Caco-2 (cell line): ENCODE results near the gene PIP4K2A. TPM values are rescaled to one million over a fixed set of nuclear protein-coding genes. Genes with fewer than 3 reads are reported as not detected.

Experiments
- BruUV-seq: library from RNA; stranded (reverse); fragments of 400-500 nt; replicated peaks from 2 replicates; lab custom pipeline; 2021; lab: Mats Ljungman, UMichigan
- CTCF ChIA-PET: fragments of 300-600 bp; sonication (Branson Sonifier 250); formaldehyde crosslinking; loops from one replicate; lab custom pipeline; 2022; ENCODE audit warnings: antibody characterized with exemption; lab: Charles Lee
- POLR2A ChIA-PET: fragments of 300-600 bp; sonication (Branson Sonifier 250); formaldehyde crosslinking; loops from one replicate; lab custom pipeline; 2022; ENCODE audit warnings: antibody characterized with exemption; lab: Charles Lee
- DNase-seq, 2 experiments: peaks; one replicate each; pipeline versions ENCODE4 v3.0.0 to v3.0.0-alpha.2; 2020 to 2022
- H3K27me3 ChIP-seq: replicated peaks from 2 replicates; pipeline ENCODE4 v1.6.0; 2011; ENCODE audit warnings: low read length; ENCODE audit not compliant: control insufficient read depth, insufficient read depth
- H3K36me3 ChIP-seq: 2 replicates; pipeline ENCODE4 v1.5.1; 2011; ENCODE audit warnings: low read length; ENCODE audit not compliant: control insufficient read depth, insufficient read depth
- H3K4me1 ChIP-seq: fragments of 250-450 bp; sonication (Bioruptor Pico); 2 replicates; pipeline ENCODE4 v1.5.1; 2020; ENCODE audit warnings: mild to moderate bottlenecking
- H3K4me3 ChIP-seq: 2 replicates; pipeline ENCODE4 v1.5.1; 2011; ENCODE audit warnings: low read depth, mild to moderate bottlenecking, control low read depth, low read length
- H3K9me3 ChIP-seq: fragments of 250-450 bp; sonication (Bioruptor Pico); 2 replicates; pipeline ENCODE4 v1.5.1; 2020; ENCODE audit warnings: mild to moderate bottlenecking, moderate library complexity
- H3K27ac Mint-ChIP-seq: one replicate; pipeline ENCODE4 v1.8.0; 2022; ENCODE audit warnings: mixed read lengths; ENCODE audit not compliant: unreplicated experiment
- H3K27me3 Mint-ChIP-seq: one replicate; pipeline ENCODE4 v1.8.0; 2022; ENCODE audit warnings: mixed read lengths; ENCODE audit not compliant: insufficient read depth, unreplicated experiment
- H3K36me3 Mint-ChIP-seq: one replicate; pipeline ENCODE4 v1.8.0; 2022; ENCODE audit warnings: mild to moderate bottlenecking, mixed read lengths; ENCODE audit not compliant: insufficient read depth, unreplicated experiment
- H3K4me1 Mint-ChIP-seq: one replicate; pipeline ENCODE4 v1.8.0; 2022; ENCODE audit warnings: low read depth, mixed read lengths; ENCODE audit not compliant: unreplicated experiment
- H3K4me3 Mint-ChIP-seq: one replicate; pipeline ENCODE4 v1.8.0; 2022; ENCODE audit warnings: mild to moderate bottlenecking, moderate library complexity, mixed read lengths; ENCODE audit not compliant: unreplicated experiment
- H3K9me3 Mint-ChIP-seq: one replicate; pipeline ENCODE4 v1.8.0; 2022; ENCODE audit warnings: mixed read lengths; ENCODE audit not compliant: unreplicated experiment
- CTCF ChIP-seq, 2 experiments: fragments of 200-600 bp in 1 of 2; IDR thresholded peaks; 1 replicate in 1 of 2; 2 replicates in 1 of 2; pipeline versions ENCODE4 v1.5.1 to v1.8.0; 2011 to 2022; ENCODE audit warnings: antibody characterized with exemption in 1 of 2, control low read depth in 1 of 2, inconsistent platforms in 1 of 2, low read depth in 1 of 2, low read length in 1 of 2, mild to moderate bottlenecking in 1 of 2, moderate library complexity in 1 of 2; ENCODE audit not compliant: insufficient read depth in 1 of 2, severe bottlenecking in 1 of 2, unreplicated experiment in 1 of 2
- intact Hi-C: fragments of 100-400 bp; cut with micrococcal nuclease; formaldehyde crosslinking; loops from one replicate; pipeline ENCODE4 v1.10.0; 2022; ENCODE audit not compliant: unreplicated experiment
- total RNA-seq: library from RNA; stranded (reverse); gene quantifications from 2 replicates; pipeline ENCODE4 v1.2.3, GENCODE V29; 2022

PIP4K2A gene
- total RNA-seq, 1 experiment from 2014 or later: 26.9 TPM

- Mint-ChIP-seq H3K4me3 (no peak overlapping the region), H3K4me1 (no peaks in the 10 kb centered on the region), H3K27me3 (no peaks in the 10 kb centered on the region), H3K36me3 (peaks cover 18% of the 10 kb centered on the region), H3K9me3 (no peaks in the 10 kb centered on the region), H3K27ac (no peak overlapping the region)
- ChIA-PET CTCF (no interaction called here), POLR2A (no interaction called here)
- Histone ChIP-seq H3K4me1 (peaks cover 5% of the 10 kb centered on the region; the same call in 1 of the 2 replicates), H3K9me3 (no peaks in the 10 kb centered on the region), H3K4me3 (no peak overlapping the region), H3K27me3 (no peaks in the 10 kb centered on the region), H3K36me3 (no peaks in the 10 kb centered on the region; the same call in 1 of the 2 replicates)
- TF ChIP-seq CTCF (IDR thresholded peaks at IDR 0.05; ENCODE audit: insufficient read depth in 1 of 2, low read depth in 1 of 2, low read length in 1 of 2, severe bottlenecking in 1 of 2, unreplicated experiment in 1 of 2): no peak
- DNase-seq: no peak
- no TSS peak for BruUV-seq
- intact Hi-C loops: loop anchor here (10.0 kb wide), 2 partner anchors 275 to 585 kb away; no protein-coding TSS in a partner anchor
Measured at GRCh38 chr10:22579826-22580225, 134.6 kb downstream of the PIP4K2A start.

GRCh38 chr10:22573820-22574569 is 140.4 kb downstream of the PIP4K2A start:
- POLR2A ChIA-PET: no interaction called here
- BruUV-seq: no TSS peak
- no peaks in the 10 kb centered on the region for H3K27me3 Mint-ChIP-seq

More at GRCh38 chr10:22573820-22574569, 140.4 kb downstream of the PIP4K2A start:
- Mint-ChIP-seq H3K4me1 (no peaks in the 10 kb centered on the region), H3K9me3 (no peaks in the 10 kb centered on the region), H3K36me3 (peaks cover 18% of the 10 kb centered on the region), H3K27ac (no peak overlapping the region), H3K4me3 (no peak overlapping the region)
- peak in 1 of 2 experiments; percentile 43 for DNase-seq
- Histone ChIP-seq H3K4me3 (no peak overlapping the region), H3K27me3 (no peaks in the 10 kb centered on the region), H3K36me3 (no peaks in the 10 kb centered on the region), H3K4me1 (no peaks in the 10 kb centered on the region), H3K9me3 (no peaks in the 10 kb centered on the region)
- intact Hi-C loops: loop anchor here (1.0 to 5.0 kb wide), 2 partner anchors 415 to 493 kb away; no protein-coding TSS in a partner anchor
- CTCF ChIA-PET: interaction anchor here (0.8 to 1.5 kb wide), 4 partner anchors 81 to 571 kb away, joined by 3 to 10 read pairs (median 3); partner anchors contain the start of gene DNAJC1
- peak; percentile 56 to 73 for TF ChIP-seq CTCF (IDR thresholded peaks at IDR 0.05; ENCODE audit: insufficient read depth in 1 of 2, low read depth in 1 of 2, low read length in 1 of 2, severe bottlenecking in 1 of 2, unreplicated experiment in 1 of 2)
